ENCODE data around the gene CDC40.
"Not testable (repeated sequence)": the region's sequence is repeated elsewhere in the genome, so short reads cannot be mapped to it uniquely, and the experiment has no call there.

Gene CDC40

GRCh38 chr6:110270165-110270564, 89.9 kb downstream of the CDC40 start:
- DNase-seq (ENCODE audit: low read depth): peak; percentile 8

GRCh38 chr6:110271732-110272022, 91.5 kb downstream of the CDC40 start:
- no peak for DNase-seq (ENCODE audit: low read depth)

GRCh38 chr6:110272781-110273180, 92.6 kb downstream of the CDC40 start:
- not testable (repeated sequence) for DNase-seq (ENCODE audit: low read depth)

- DNase-seq (ENCODE audit: low read depth): no peak
Observed at GRCh38 chr6:110277100-110277665, 97.0 kb downstream of the CDC40 start.
